ENCODE measurements around the gene ANKRD33B.
A peak's percentile ranks its signal among the peaks of the same experiment; 100 is the strongest.

The ANKRD33B gene

DNA sequence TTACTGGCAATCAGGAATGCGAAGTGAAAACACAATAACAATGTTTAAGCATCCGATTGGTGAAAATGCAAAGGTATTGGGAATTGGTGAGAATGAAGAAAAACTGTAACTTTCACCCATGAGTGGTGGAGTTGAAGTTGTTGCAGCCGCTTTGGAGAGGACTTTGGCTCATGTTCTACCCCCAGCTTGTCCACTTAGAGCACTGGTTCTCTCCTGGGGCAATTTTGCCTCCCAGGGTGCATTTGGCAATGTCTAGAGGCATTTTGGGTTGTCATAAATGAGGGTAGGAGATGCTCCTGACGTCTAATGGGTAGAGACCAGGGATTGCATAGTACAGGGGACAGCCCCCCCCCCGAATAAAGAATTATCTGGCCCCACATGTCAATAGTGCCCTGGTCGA, 46.2 kb downstream of the ANKRD33B start:
- Histone ChIP-seq H3K9me3 (no peaks in the 10 kb centered on the region), H3K36me3 (no peaks in the 10 kb centered on the region), H3K4me1 (ENCODE audit: control insufficient read depth in 1 of 2, insufficient read depth in 1 of 2, low read depth in 1 of 2, low read length in 1 of 2) (peaks cover 55 to 79% of the 10 kb centered on the region in 2 experiments), H3K27ac (peak overlapping the region; percentile 83), H3K4me3 (ENCODE audit: low read depth in 1 of 2, low read length in 1 of 2) (no peak overlapping the region), H3K27me3 (no peaks in the 10 kb centered on the region)
- TF ChIP-seq CTCF (IDR thresholded peaks at IDR 0.05), result no peak

GRCh38 chr5:10611290-10611689, 47.4 kb downstream of the ANKRD33B start:
- peak overlapping the region; percentile 48 for H3K27ac ChIP-seq
- no peaks in the 10 kb centered on the region for H3K9me3 ChIP-seq
- peaks cover 42 to 67% of the 10 kb centered on the region in 2 experiments for H3K4me1 ChIP-seq (ENCODE audit: control insufficient read depth in 1 of 2, insufficient read depth in 1 of 2, low read depth in 1 of 2, low read length in 1 of 2)
- TF ChIP-seq CTCF (IDR thresholded peaks at IDR 0.05), result no peak
- no peaks in the 10 kb centered on the region for H3K27me3 ChIP-seq
- H3K4me3 ChIP-seq (ENCODE audit: low read depth in 1 of 2, low read length in 1 of 2), result no peak overlapping the region
- no peaks in the 10 kb centered on the region for H3K36me3 ChIP-seq

GRCh38 chr5:10612251-10612650, 48.4 kb downstream of the ANKRD33B start:
- Histone ChIP-seq H3K4me3 (ENCODE audit: low read depth in 1 of 2, low read length in 1 of 2) (no peak overlapping the region), H3K27me3 (no peaks in the 10 kb centered on the region), H3K4me1 (ENCODE audit: control insufficient read depth in 1 of 2, insufficient read depth in 1 of 2, low read depth in 1 of 2, low read length in 1 of 2) (peaks cover 33 to 57% of the 10 kb centered on the region in 2 experiments), H3K36me3 (no peaks in the 10 kb centered on the region), H3K9me3 (no peaks in the 10 kb centered on the region), H3K27ac (peak overlapping the region; percentile 48)
- no peak for TF ChIP-seq CTCF (IDR thresholded peaks at IDR 0.05)

DNA sequence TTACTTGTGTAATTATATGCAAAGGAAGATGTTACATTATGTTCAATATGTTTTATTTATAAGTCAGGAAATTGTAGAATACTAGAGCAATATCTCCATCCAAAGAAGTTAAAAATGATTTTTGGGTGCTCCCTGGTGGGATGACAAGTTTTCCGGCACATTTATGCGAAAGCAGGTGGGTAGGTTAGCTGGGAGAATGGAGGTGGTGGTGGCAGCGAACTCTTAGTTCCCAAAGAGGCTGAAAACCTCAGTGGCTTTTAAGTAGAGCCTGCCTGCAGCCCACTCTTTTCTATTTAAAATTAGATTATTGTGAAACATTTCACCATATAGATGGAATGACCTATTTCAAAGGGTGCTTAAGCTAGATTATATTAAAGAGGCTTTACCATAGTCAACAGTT, 51.8 kb downstream of the ANKRD33B start:
- Histone ChIP-seq H3K27me3 (no peaks in the 10 kb centered on the region), H3K9me3 (no peaks in the 10 kb centered on the region), H3K27ac (no peak overlapping the region), H3K36me3 (no peaks in the 10 kb centered on the region), H3K4me1 (ENCODE audit: control insufficient read depth in 1 of 2, insufficient read depth in 1 of 2, low read depth in 1 of 2, low read length in 1 of 2) (peaks cover 17 to 37% of the 10 kb centered on the region in 2 experiments), H3K4me3 (ENCODE audit: low read depth in 1 of 2, low read length in 1 of 2) (no peak overlapping the region)
- TF ChIP-seq CTCF (IDR thresholded peaks at IDR 0.05), result no peak

DNA sequence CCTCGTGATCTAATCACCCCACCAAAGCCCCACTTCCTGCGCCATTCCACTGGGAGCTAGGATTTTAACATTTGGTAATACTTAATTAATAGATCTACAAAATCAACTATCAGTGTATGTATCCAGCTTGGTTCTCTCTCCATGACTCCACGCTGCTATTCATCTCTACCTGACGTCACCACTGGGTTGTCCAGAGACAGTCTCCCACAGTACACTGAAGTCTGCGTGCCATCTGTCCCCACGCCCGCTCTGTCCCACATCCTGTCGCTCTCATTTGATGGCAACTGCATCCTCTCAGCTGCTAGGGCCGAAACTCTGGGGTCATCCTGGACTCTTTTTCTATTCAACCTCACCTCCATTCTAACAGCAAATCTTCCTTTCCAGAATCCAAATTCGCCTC, 53.2 kb downstream of the ANKRD33B start:
- no peak overlapping the region for H3K4me3 ChIP-seq (ENCODE audit: low read depth in 1 of 2, low read length in 1 of 2)
- H3K27ac ChIP-seq, result no peak overlapping the region
- peaks cover 14 to 31% of the 10 kb centered on the region in 2 experiments for H3K4me1 ChIP-seq (ENCODE audit: control insufficient read depth in 1 of 2, insufficient read depth in 1 of 2, low read depth in 1 of 2, low read length in 1 of 2)
- no peaks in the 10 kb centered on the region for H3K36me3 ChIP-seq
- TF ChIP-seq CTCF (IDR thresholded peaks at IDR 0.05), result no peak
- no peaks in the 10 kb centered on the region for H3K27me3 ChIP-seq
- H3K9me3 ChIP-seq, result no peaks in the 10 kb centered on the region

GRCh38 chr5:10618311-10618710, 54.4 kb downstream of the ANKRD33B start:
- H3K36me3 ChIP-seq, result no peaks in the 10 kb centered on the region
- no peaks in the 10 kb centered on the region for H3K27me3 ChIP-seq
- no peak for TF ChIP-seq CTCF (IDR thresholded peaks at IDR 0.05)
- peaks cover 25 to 33% of the 10 kb centered on the region in 2 experiments for H3K4me1 ChIP-seq (ENCODE audit: control insufficient read depth in 1 of 2, insufficient read depth in 1 of 2, low read depth in 1 of 2, low read length in 1 of 2)
- no peak overlapping the region for H3K4me3 ChIP-seq (ENCODE audit: low read depth in 1 of 2, low read length in 1 of 2)
- no peaks in the 10 kb centered on the region for H3K9me3 ChIP-seq
- H3K27ac ChIP-seq, result peak overlapping the region; percentile 62
